Adipose tissue (tissue), 3 donors: ENCODE data around the gene ADAMTS13. TPM values are rescaled to one million over a fixed set of nuclear protein-coding genes. Genes with fewer than 3 reads are reported as not detected.

Experiments used
- H3K27ac ChIP-seq: one replicate; pipeline ENCODE4 v1.5.1; 2013; ENCODE audit warnings: low read depth, low read length
- WGBS, 3 donors: extraction: QIAGEN DNeasy Blood & Tissue Kit; methylation state at CpG; one replicate each; pipeline ENCODE4 v1.1.7; 2013; 5-methylcytosine and 5-hydroxymethylcytosine counted together
- polyA plus RNA-seq, 3 donors: library from polyadenylated mRNA; stranded (reverse); fragments of 200-250 nt; gene quantifications; one replicate each; pipeline ENCODE4 v1.2.3, GENCODE V29; 2013
- donor health status: healthy with polysubstance abuse.
- donor health status: Bipolar disorder and iron deficiency.
- donor health status: healthy.

Gene ADAMTS13
- polyA plus RNA-seq, 3 donors: 2.7 to 4.2 (median 2.7) TPM

- 6 to 22% (median 18%) methylated on average over 21 to 29 of the region's 30 CpGs for WGBS, 3 donors
- H3K27ac ChIP-seq: no peak overlapping the region
Measured at GRCh38 chr9:133460405-133461175, 38.4 kb downstream of the ADAMTS13 start.

- no peak overlapping the region for H3K27ac ChIP-seq
- WGBS, 3 donors: 62 to 85% (median 75%) methylated on average over 4 of the region's 4 CpGs
Measured at GRCh38 chr9:133461975-133462374, 39.8 kb downstream of the ADAMTS13 start.

GRCh38 chr9:133463234-133463863 is 41.2 kb downstream of the ADAMTS13 start:
- H3K27ac ChIP-seq: no peak overlapping the region
- 86 to 92% (median 92%) methylated on average over 22 of the region's 22 CpGs for WGBS, 3 donors

- WGBS, 3 donors: 72 to 84% (median 74%) methylated on average over 24 of the region's 24 CpGs
- no peak overlapping the region for H3K27ac ChIP-seq
Measured at GRCh38 chr9:133463864-133464615, 41.9 kb downstream of the ADAMTS13 start.

DNA sequence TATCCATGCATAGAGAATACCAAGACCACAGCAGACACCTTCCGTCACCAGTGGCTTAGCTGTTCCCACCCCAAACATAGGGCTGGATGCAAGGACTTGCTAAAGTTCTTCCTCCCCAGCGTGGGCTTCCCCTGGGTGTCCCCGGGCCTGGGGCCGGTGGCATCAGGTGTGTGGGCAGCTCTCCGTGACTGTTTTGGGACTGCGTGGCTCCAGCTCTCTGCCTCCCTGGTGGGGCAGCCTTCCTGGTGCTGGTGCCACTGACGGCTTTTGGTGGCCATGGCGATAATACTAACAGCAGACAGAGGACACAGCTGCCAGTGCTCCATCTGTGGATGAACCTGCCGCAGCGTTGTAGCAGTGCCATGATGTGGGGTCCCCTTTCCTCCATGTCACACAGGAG is 42.5 kb downstream of the ADAMTS13 start:
- WGBS, 3 donors: 92 to 93% (median 93%) methylated on average over 10 of the region's 10 CpGs
- H3K27ac ChIP-seq: no peak overlapping the region

DNA sequence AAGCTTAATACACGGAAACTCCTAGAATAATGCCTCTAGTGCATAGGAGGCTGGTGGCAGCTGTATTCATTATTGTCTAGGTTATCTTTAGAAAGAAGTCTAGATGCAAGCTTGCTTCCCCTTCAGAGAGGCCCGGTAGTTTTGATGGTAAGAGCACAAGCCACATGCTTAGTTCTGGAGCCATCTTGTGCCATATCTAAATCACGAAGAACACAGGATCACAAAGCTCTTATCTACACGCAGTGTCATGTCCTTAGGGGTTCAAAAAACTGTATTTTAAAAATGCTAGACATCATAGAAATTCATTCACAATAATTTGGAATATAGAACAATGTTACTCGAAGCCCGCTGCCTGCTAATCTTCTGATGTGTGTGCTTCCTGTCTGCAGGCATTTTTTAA is 43.8 kb downstream of the ADAMTS13 start:
- WGBS, 3 donors: 77 to 79% (median 79%) methylated on average over 6 of the region's 6 CpGs
- H3K27ac ChIP-seq: no peak overlapping the region

DNA sequence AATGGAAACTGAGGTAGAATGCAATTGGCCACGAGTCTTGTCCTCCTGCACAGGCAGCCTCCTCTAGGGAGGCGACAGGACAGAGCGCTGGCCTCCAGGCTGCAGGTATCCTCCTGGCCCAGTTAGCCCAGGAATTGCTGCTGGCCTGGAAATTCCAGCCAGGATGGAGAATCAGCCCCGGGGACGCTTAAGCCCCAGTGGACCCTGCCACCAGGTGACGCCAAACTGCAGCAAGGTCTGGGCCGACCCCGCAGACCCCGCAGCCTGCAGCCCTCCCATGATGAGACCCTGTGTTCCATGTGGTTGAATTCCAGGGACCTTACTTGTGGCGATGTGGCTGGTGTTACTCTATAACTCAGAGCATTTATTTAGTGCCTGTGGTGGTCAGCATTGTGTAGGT is 44.9 kb downstream of the ADAMTS13 start:
- H3K27ac ChIP-seq: no peak overlapping the region
- WGBS, 3 donors: 83 to 89% (median 89%) methylated on average over 10 of the region's 10 CpGs

DNA sequence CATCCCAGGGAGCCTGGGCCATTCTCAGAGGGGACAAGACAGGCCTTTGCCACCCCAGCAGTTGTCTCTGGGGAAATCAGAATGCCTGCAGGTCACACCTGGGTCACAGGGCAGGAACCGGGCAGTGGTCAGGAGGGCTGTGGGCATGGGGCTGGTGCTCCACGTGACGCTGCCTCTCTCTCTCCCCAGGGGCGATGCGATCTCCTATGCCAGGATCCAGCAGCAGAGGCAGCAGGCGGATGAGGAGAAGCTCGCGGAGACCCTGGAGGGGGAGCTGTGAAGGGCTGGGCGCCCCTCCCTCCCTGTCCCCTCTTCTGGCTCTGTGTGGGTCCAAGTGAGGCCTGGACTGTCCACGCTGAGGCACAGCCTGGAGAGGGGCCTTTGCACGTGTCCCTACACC is 46.2 kb downstream of the ADAMTS13 start:
- no peak overlapping the region for H3K27ac ChIP-seq
- WGBS, 3 donors: 85 to 92% (median 92%) methylated on average over 10 to 11 of the region's 11 CpGs

DNA sequence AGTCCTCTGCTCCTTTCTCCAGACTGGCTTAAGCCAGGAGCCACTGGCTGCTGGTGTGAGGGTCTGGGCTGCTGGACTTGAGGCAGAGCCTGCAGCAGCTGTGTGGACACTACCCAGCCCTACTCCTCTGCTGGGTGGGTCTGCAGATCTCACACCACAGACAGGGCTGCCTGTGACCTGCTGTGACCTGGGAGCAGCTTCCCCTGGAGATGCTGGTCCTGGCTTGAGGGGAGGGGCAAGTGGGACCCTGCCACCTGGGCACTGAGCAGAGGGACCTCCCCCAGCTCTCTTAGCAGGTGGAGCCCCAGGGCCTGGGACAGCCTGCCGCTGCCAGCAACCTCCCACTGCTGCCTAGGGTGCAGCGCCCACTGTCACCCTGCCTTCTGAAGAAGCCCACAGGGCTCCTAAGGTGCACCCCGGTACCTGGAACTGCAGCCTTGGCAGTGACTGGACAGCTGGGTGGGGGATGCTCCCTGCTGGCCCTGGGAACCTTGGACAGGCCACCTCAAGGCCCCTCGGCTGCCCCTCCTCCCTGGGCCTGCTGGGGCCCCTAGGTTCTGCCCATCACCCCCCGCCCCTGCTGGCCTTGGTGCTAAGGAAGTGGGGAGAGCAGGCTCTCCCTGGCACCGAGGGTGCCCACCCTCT is 46.7 kb downstream of the ADAMTS13 start:
- H3K27ac ChIP-seq: no peak overlapping the region
- 88 to 93% (median 92%) methylated on average over 5 to 6 of the region's 6 CpGs for WGBS, 3 donors

DNA sequence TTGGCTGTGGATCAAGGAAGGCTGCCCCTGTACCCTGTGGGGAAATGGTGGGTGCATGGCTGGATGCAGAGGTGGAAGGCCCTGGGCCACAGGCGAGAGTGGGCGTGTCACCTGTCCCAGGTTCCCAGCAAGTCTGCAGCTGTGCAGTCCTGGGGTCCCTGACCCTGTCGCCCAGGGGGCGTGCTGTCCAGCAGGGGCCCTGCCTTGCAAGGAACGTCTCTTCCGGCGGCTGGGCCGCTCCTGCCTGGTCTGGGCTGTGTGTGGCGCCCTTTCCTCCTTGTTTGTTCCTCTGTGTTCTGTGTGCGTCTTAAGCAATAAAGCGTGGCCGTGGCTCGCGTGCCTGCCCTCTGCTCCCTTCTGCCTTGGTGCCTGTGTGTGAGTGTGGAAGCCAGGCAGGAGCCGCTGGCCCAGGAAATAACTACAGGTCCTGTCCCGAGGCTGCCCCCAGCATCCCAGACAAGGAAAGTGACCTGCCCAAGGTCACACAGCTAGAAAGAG is 48.3 kb downstream of the ADAMTS13 start:
- WGBS, 3 donors: 63 to 87% (median 81%) methylated on average over 16 of the region's 16 CpGs
- H3K27ac ChIP-seq: no peak overlapping the region

- 65 to 77% (median 70%) methylated on average over 7 of the region's 7 CpGs for WGBS, 3 donors
- no peak overlapping the region for H3K27ac ChIP-seq
Measured at GRCh38 chr9:133470988-133471387, 48.8 kb downstream of the ADAMTS13 start.

DNA sequence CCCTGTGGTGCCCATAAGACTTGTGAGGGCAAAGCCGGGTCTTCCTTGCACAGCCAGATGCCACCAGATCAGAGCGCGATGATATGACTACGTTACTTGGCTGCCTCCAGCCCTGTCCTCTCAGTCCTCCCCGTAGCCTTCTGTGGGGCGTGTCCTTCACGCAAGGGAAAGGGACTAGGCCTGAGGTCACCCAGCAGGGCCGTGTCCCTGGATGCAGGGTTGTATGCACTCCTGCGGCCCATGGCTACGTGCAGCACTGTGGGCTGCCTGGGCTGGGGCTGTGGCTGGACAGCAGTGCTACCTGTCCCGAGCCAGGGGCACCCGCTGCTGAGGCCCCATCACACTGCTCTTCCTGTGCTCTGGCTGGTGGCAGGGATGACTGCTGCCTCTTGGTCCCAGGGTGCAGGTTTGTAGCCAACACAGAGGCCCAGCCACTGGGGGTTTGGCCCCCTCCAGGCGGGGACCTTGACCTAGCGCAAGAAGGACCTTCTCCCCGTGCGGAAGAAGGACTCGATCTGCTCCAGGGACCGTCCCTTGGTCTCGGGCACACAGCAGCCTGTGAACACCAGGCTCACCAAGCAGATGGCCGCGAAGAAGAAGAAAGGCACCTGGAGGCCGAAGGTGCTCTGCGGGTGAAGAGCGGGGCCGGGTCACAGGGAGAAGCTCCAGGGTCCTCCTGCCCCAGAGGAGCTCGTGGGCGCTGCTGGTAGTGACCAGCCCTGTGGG is 49.5 kb downstream of the ADAMTS13 start:
- no peak overlapping the region for H3K27ac ChIP-seq
- WGBS, 3 donors: 61 to 83% (median 83%) methylated on average over 27 of the region's 27 CpGs

GRCh38 chr9:133472277-133472645 is 50.1 kb downstream of the ADAMTS13 start:
- WGBS, 3 donors: 59 to 85% (median 81%) methylated on average over 9 to 11 of the region's 11 CpGs

GRCh38 chr9:133472753-133473378 is 50.7 kb downstream of the ADAMTS13 start:
- H3K27ac ChIP-seq: no peak overlapping the region
- WGBS, 3 donors: 70 to 74% (median 73%) methylated on average over 19 of the region's 19 CpGs

More at GRCh38 chr9:133472277-133472645, 50.1 kb downstream of the ADAMTS13 start:
- no peak overlapping the region for H3K27ac ChIP-seq

DNA sequence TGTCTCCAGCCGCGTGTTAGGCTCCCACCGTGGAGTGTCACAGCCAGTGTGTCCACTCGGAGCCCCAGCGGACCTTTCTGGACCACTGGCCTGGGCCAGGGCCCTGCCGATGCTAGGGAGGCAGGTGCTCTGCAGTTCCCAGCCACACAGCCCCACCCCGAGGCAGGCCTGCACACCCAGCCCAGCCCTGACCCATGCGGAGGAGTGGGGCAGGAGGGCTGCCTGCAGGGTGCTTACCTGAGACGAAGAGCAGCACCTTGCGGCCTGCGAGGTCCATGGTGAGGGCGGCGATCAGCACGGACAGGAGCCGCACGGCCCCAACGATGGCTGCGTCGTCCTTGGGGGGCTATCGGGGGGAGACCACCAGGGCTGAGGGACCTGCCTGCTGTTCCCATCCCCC is 51.6 kb downstream of the ADAMTS13 start:
- no peak overlapping the region for H3K27ac ChIP-seq
- WGBS, 3 donors: 82 to 85% (median 83%) methylated on average over 20 of the region's 20 CpGs

GRCh38 chr9:133474215-133474614 is 52.0 kb downstream of the ADAMTS13 start:
- 53 to 68% (median 56%) methylated on average over 5 of the region's 5 CpGs for WGBS, 3 donors
- H3K27ac ChIP-seq: no peak overlapping the region

- WGBS, 3 donors: 70 to 82% (median 75%) methylated on average over 20 of the region's 20 CpGs
- no peak overlapping the region for H3K27ac ChIP-seq
Measured at GRCh38 chr9:133474853-133475252, 52.7 kb downstream of the ADAMTS13 start.
